Activated T-cell treated with anti-CD3 and anti-CD28 coated beads, Interleukin-2, amount 50 U/mL, for 72 hours (primary cell): ENCODE results near the gene SMIM20. TPM values are rescaled to one million over a fixed set of nuclear protein-coding genes. Genes with fewer than 3 reads are reported as not detected.

ENCODE experiments used
- ATAC-seq, 2 donors: fragments of 150-1000 bp; cut with Tn5 transposase; replicated peaks in 1 of 2; 2 replicates each; pipeline ENCODE4 v1.10.0; 2021; ENCODE audit warnings: moderate library complexity in 2 of 2, mild to moderate bottlenecking in 1 of 2
- DNase-seq, 2 donors: peaks; one replicate each; pipeline ENCODE4 v3.0.0; 2021 to 2022; ENCODE audit warnings: mixed read lengths in 1 of 2
- H3K27ac Mint-ChIP-seq: one replicate; pipeline ENCODE4 v1.8.0; 2022; ENCODE audit warnings: mild to moderate bottlenecking, moderate library complexity, mixed read lengths
- H3K27me3 Mint-ChIP-seq: one replicate; pipeline ENCODE4 v1.8.0; 2022; ENCODE audit warnings: low read depth, mixed read lengths
- H3K36me3 Mint-ChIP-seq, 2 donors: one replicate each; pipeline ENCODE4 v1.8.0; 2022; ENCODE audit warnings: mixed read lengths in 2 of 2, mild to moderate bottlenecking in 1 of 2; ENCODE audit not compliant: insufficient read depth in 2 of 2
- H3K4me1 Mint-ChIP-seq: one replicate; pipeline ENCODE4 v1.8.0; 2022; ENCODE audit warnings: low read depth, mixed read lengths
- H3K4me3 Mint-ChIP-seq, 2 donors: one replicate each; pipeline ENCODE4 v1.8.0; 2022; ENCODE audit warnings: mild to moderate bottlenecking in 2 of 2, mixed read lengths in 2 of 2, moderate library complexity in 2 of 2
- H3K9me3 Mint-ChIP-seq, 2 donors: one replicate each; pipeline ENCODE4 v1.8.0; 2022; ENCODE audit warnings: mixed read lengths in 2 of 2
- total RNA-seq, 2 donors: library from RNA; stranded (reverse); gene quantifications; one replicate each; pipeline ENCODE4 v1.2.3, GENCODE V29; 2022

The SMIM20 gene
- total RNA-seq, 2 donors from 2014 or later: 24.1 to 33.9 TPM

DNA sequence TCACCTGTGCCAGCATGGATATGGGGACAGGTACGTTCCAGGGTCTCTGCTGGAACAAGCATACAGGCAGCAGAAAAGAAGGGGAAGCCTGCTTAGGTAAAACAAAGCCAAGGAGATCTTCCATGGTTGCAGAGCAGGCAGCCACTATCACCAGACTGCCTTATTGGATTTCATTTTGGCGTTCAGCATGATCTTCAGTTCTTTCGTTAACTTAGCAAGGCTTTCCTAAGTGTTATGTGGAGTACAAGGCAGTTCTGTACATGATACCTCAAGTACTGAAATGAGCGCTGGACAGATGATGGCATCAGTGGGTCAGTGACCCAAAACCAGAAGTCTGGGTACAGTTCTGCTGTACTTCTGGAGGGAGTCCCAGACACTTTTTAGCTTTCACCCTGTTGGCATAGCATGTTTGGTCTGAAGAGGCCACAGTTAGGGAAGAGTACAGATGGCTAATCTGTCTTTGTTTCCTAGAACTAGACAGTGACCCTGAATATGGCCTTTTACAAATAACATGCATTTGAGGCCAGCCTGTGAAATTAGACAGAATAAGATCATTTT, 8.9 kb downstream of the SMIM20 start:
- Mint-ChIP-seq H3K27ac (no peak overlapping the region), H3K4me3 (no peak overlapping the region), H3K4me1 (peaks cover 18% of the 10 kb centered on the region), H3K36me3 (peaks cover 0 to 3% of the 10 kb centered on the region in 2 donors), H3K9me3 (no peaks in the 10 kb centered on the region), H3K27me3 (no peaks in the 10 kb centered on the region)
- DNase-seq (no peak), ATAC-seq (peak in 1 of 2 donors; percentile 19)

GRCh38 chr4:25923745-25924144, 9.7 kb downstream of the SMIM20 start:
- DNase-seq (no peak), ATAC-seq (no peak)
- no peak overlapping the region for H3K4me3 Mint-ChIP-seq
- H3K36me3 Mint-ChIP-seq: peaks cover 0 to 3% of the 10 kb centered on the region in 2 donors
- no peak overlapping the region for H3K27ac Mint-ChIP-seq
- no peaks in the 10 kb centered on the region for H3K9me3 Mint-ChIP-seq
- H3K27me3 Mint-ChIP-seq: no peaks in the 10 kb centered on the region
- peaks cover 18% of the 10 kb centered on the region for H3K4me1 Mint-ChIP-seq

- ATAC-seq: peak in 1 of 2 donors; percentile 32
- peaks cover 11% of the 10 kb centered on the region for H3K4me1 Mint-ChIP-seq
- no peak overlapping the region for H3K27ac Mint-ChIP-seq
- no peaks in the 10 kb centered on the region for H3K9me3 Mint-ChIP-seq
- peaks cover 0 to 3% of the 10 kb centered on the region in 2 donors for H3K36me3 Mint-ChIP-seq
- DNase-seq: peak; percentile 34 to 37
- H3K27me3 Mint-ChIP-seq: no peaks in the 10 kb centered on the region
- H3K4me3 Mint-ChIP-seq: no peak overlapping the region
Observed at GRCh38 chr4:25925486-25926201, 11.6 kb downstream of the SMIM20 start.

GRCh38 chr4:25926462-25926861, 12.4 kb downstream of the SMIM20 start:
- H3K36me3 Mint-ChIP-seq: no peaks in the 10 kb centered on the region
- no peak for ATAC-seq
- no peak overlapping the region for H3K27ac Mint-ChIP-seq
- DNase-seq: peak in 1 of 2 donors; percentile 26
- H3K4me1 Mint-ChIP-seq: peaks cover 5% of the 10 kb centered on the region
- H3K4me3 Mint-ChIP-seq: no peak overlapping the region
- no peaks in the 10 kb centered on the region for H3K9me3 Mint-ChIP-seq
- H3K27me3 Mint-ChIP-seq: no peaks in the 10 kb centered on the region

DNA sequence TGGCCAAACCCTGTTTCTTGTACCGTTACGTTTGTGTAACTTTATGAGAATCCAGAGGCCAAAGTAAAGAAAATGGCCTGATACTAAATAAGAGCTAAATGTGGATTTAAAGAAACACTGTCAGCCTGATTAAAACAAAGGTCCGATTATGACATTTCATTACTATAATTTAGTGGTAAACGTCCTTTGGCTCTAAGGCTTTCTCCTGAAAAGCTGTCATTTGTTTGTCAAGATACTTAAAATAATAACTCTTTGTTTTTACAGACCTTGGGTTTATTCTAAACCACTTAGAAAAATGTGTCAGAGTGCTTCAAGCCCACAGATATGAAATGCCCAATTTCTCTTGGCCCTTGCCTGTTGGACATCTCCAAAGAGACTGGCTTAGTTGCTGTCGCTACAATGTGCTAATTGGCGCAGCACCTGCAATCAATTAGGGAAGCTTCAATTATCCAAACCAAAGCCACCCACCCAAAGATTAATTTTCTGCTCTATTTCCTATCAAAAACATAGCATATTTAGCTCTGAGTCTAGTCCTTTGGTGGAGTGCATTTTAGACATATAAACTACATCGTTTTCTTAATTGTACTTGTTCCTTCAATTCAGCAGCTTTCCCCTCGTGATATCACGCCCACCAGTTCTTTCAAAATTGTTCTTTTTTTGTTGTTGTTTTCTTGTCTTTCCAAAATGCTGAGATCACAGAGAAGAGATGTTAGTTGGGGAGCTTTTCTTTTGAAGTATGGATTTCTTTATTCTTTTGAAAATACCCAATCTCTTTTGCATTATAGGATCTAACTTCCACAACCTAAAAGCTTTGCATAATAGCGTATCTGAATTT, 13.6 kb downstream of the SMIM20 start:
- Mint-ChIP-seq H3K4me1 (peaks cover 5% of the 10 kb centered on the region), H3K9me3 (no peaks in the 10 kb centered on the region), H3K4me3 (no peak overlapping the region), H3K27ac (no peak overlapping the region), H3K27me3 (no peaks in the 10 kb centered on the region), H3K36me3 (no peaks in the 10 kb centered on the region)
- ATAC-seq (no peak), DNase-seq (no peak)

DNA sequence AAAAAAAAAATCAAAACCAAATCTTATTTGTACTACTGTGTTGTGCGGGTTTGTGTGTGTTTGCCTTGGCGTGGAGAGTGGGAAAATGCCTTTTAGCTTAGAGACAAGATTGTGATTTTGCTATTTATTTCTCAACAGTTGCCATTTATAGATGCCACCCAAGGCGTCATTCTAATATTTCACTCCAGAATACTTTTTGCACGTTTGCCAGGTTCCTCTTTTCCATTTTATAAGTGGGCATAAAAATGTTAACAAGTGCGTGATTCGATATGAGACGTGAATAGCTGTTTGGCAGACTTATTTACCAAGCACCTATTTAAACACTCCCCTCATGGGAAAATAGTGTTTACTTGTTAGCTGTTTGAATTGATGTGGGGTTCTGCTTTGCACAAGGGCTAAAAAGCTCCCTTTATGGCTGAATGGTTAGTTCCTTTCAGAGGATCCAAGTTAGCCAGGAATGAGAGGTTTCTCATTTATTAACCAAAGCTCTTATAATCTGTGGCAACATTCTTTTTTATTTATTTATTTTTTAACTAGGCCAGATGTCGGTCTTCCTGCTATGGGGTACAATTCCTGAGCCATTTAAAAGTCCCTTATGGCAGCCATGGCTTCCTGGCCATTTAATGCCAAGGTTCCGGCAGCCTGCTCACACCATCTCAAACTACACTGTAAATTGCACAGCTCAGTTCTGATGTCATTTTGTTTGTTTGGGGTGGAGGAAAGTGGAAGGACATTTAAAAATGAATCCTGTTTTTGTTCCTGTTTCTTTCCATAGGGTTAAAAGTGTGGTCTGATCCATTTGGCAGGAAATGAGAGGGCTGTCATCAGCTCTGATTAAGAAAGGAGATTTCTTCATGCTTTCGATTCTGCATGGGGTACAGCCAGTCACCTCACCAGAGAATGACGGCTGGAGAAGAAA, 14.6 kb downstream of the SMIM20 start:
- H3K9me3 Mint-ChIP-seq: no peaks in the 10 kb centered on the region
- no peak overlapping the region for H3K27ac Mint-ChIP-seq
- no peak for ATAC-seq
- no peaks in the 10 kb centered on the region for H3K36me3 Mint-ChIP-seq
- DNase-seq: no peak
- H3K4me3 Mint-ChIP-seq: no peak overlapping the region
- peaks cover 5% of the 10 kb centered on the region for H3K4me1 Mint-ChIP-seq
- H3K27me3 Mint-ChIP-seq: no peaks in the 10 kb centered on the region

- DNase-seq: no peak
- no peaks in the 10 kb centered on the region for H3K9me3 Mint-ChIP-seq
- peaks cover 5% of the 10 kb centered on the region for H3K4me1 Mint-ChIP-seq
- no peak overlapping the region for H3K27ac Mint-ChIP-seq
- ATAC-seq: no peak
- no peaks in the 10 kb centered on the region for H3K36me3 Mint-ChIP-seq
- no peak overlapping the region for H3K4me3 Mint-ChIP-seq
- no peaks in the 10 kb centered on the region for H3K27me3 Mint-ChIP-seq
Observed at GRCh38 chr4:25929298-25929686, 15.3 kb downstream of the SMIM20 start.

- Mint-ChIP-seq H3K4me1 (peaks cover 5% of the 10 kb centered on the region), H3K27ac (no peak overlapping the region), H3K36me3 (no peaks in the 10 kb centered on the region), H3K9me3 (no peaks in the 10 kb centered on the region), H3K27me3 (no peaks in the 10 kb centered on the region), H3K4me3 (no peak overlapping the region)
- ATAC-seq (no peak), DNase-seq (no peak)
Observed at GRCh38 chr4:25930731-25931354, 16.8 kb downstream of the SMIM20 start.

- ATAC-seq (no peak), DNase-seq (no peak)
- peaks cover 25% of the 10 kb centered on the region for H3K4me1 Mint-ChIP-seq
- peaks cover 2 to 10% of the 10 kb centered on the region in 2 donors for H3K36me3 Mint-ChIP-seq
- H3K27me3 Mint-ChIP-seq: peaks cover 9% of the 10 kb centered on the region
- H3K27ac Mint-ChIP-seq: no peak overlapping the region
- H3K9me3 Mint-ChIP-seq: peaks cover 0 to 2% of the 10 kb centered on the region in 2 donors
- H3K4me3 Mint-ChIP-seq: no peak overlapping the region
Observed at GRCh38 chr4:25936696-25937095, 22.7 kb downstream of the SMIM20 start.

GRCh38 chr4:25937801-25938200, 23.8 kb downstream of the SMIM20 start:
- peak overlapping the region; percentile 75 for H3K27ac Mint-ChIP-seq
- peaks cover 0 to 2% of the 10 kb centered on the region in 2 donors for H3K9me3 Mint-ChIP-seq
- peak overlapping the region; percentile 61 to 63 for H3K4me3 Mint-ChIP-seq
- H3K27me3 Mint-ChIP-seq: peaks cover 20% of the 10 kb centered on the region
- no peak for DNase-seq
- no peak for ATAC-seq
- peaks cover 2 to 10% of the 10 kb centered on the region in 2 donors for H3K36me3 Mint-ChIP-seq
- H3K4me1 Mint-ChIP-seq: peaks cover 25% of the 10 kb centered on the region

- H3K27me3 Mint-ChIP-seq: peaks cover 24% of the 10 kb centered on the region
- ATAC-seq: peak; percentile 68 to 71
- peak overlapping the region; percentile 61 to 63 for H3K4me3 Mint-ChIP-seq
- H3K9me3 Mint-ChIP-seq: peaks cover 0 to 2% of the 10 kb centered on the region in 2 donors
- peaks cover 25% of the 10 kb centered on the region for H3K4me1 Mint-ChIP-seq
- DNase-seq: peak; percentile 9 to 26
- peaks cover 2 to 10% of the 10 kb centered on the region in 2 donors for H3K36me3 Mint-ChIP-seq
- H3K27ac Mint-ChIP-seq: peak overlapping the region; percentile 75
Observed at GRCh38 chr4:25938366-25938765, 24.3 kb downstream of the SMIM20 start.

- Mint-ChIP-seq H3K27ac (peak overlapping the region; percentile 75), H3K36me3 (peaks cover 2 to 10% of the 10 kb centered on the region in 2 donors), H3K9me3 (peaks cover 0 to 2% of the 10 kb centered on the region in 2 donors), H3K27me3 (peaks cover 24% of the 10 kb centered on the region), H3K4me3 (peak overlapping the region; percentile 61 to 63), H3K4me1 (peaks cover 25% of the 10 kb centered on the region)
- peak; percentile 66 to 74 for DNase-seq
- peak; percentile 97 for ATAC-seq
Observed at GRCh38 chr4:25938787-25939186, 24.8 kb downstream of the SMIM20 start.
